Colonic mucosa (tissue), 4 donors: ENCODE data around the gene PGLYRP1. TPM values are rescaled to one million over a fixed set of nuclear protein-coding genes. Genes with fewer than 3 reads are reported as not detected.

Experiments
- DNase-seq: peaks from one replicate; pipeline ENCODE4 v3.0.0-alpha.2; 2020
- H3K27ac ChIP-seq: fragments of 200-600 bp; one replicate; pipeline ENCODE4 v1.8.0; 2021
- H3K27me3 ChIP-seq: fragments of 200-600 bp; one replicate; pipeline ENCODE4 v1.8.0; 2021
- H3K36me3 ChIP-seq: fragments of 200-600 bp; one replicate; pipeline ENCODE4 v1.8.0; 2021
- H3K4me1 ChIP-seq: fragments of 200-600 bp; one replicate; pipeline ENCODE4 v1.8.0; 2021; ENCODE audit warnings: mild to moderate bottlenecking
- H3K4me3 ChIP-seq: fragments of 200-600 bp; one replicate; pipeline ENCODE4 v1.8.0; 2021
- H3K9ac ChIP-seq, 2 donors: one replicate each; pipeline ENCODE4 v1.7.0; 2013; ENCODE audit warnings: control low read depth in 2 of 2, low read depth in 2 of 2, low read length in 2 of 2
- H3K9me3 ChIP-seq: fragments of 200-600 bp; one replicate; pipeline ENCODE4 v1.8.0; 2021
- intact Hi-C: fragments of 100-400 bp; cut with DNase I; formaldehyde crosslinking; loops from one replicate; pipeline ENCODE4 v1.14.1; 2022
- total RNA-seq, 2 donors: library from RNA; stranded (reverse); fragmentation: NEBNext Ultra II Directional in 1 of 2; extraction: Animal tissue kit (Norgen Biotek cat#: 25700) in 1 of 2; gene quantifications; one replicate each; pipeline ENCODE4 v1.2.1, GENCODE V29; 2021
- TF ChIP-seq, protein P1 (sequence below): fragments of 200-600 bp; IDR thresholded peaks from one replicate; pipeline ENCODE4 v1.8.0; 2022; ENCODE audit warnings: antibody characterized with exemption, mild to moderate bottlenecking
- donor health status: healthy.
- donor health status: DM: no; HTN: no; CAD: no.
- donor health status: DM: no; HTN: no; CAD: no.

The PGLYRP1 gene
- total RNA-seq, 2 donors from 2014 or later: not detected

- Histone ChIP-seq H3K9ac (no peak overlapping the region), H3K4me1 (peaks cover 3% of the 10 kb centered on the region)
These were observed 4.8 kb downstream of the PGLYRP1 start for GRCh38 chr19:46017874-46018675.

GRCh38 chr19:46017095-46017429 lies 5.8 kb downstream of the PGLYRP1 start:
- DNase-seq: no peak
- Histone ChIP-seq H3K27ac (no peak overlapping the region), H3K36me3 (no peaks in the 10 kb centered on the region), H3K4me3 (no peak overlapping the region), H3K27me3 (peaks cover 10% of the 10 kb centered on the region), H3K9me3 (no peaks in the 10 kb centered on the region), H3K4me1 (peaks cover 3% of the 10 kb centered on the region), H3K9ac (no peak overlapping the region)
- intact Hi-C loops: no loop called here
- TF ChIP-seq, protein P1, sequence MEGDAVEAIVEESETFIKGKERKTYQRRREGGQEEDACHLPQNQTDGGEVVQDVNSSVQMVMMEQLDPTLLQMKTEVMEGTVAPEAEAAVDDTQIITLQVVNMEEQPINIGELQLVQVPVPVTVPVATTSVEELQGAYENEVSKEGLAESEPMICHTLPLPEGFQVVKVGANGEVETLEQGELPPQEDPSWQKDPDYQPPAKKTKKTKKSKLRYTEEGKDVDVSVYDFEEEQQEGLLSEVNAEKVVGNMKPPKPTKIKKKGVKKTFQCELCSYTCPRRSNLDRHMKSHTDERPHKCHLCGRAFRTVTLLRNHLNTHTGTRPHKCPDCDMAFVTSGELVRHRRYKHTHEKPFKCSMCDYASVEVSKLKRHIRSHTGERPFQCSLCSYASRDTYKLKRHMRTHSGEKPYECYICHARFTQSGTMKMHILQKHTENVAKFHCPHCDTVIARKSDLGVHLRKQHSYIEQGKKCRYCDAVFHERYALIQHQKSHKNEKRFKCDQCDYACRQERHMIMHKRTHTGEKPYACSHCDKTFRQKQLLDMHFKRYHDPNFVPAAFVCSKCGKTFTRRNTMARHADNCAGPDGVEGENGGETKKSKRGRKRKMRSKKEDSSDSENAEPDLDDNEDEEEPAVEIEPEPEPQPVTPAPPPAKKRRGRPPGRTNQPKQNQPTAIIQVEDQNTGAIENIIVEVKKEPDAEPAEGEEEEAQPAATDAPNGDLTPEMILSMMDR: no peak

More at GRCh38 chr19:46017874-46018675, 4.8 kb downstream of the PGLYRP1 start:
- intact Hi-C loops: no loop called here
- Histone ChIP-seq H3K36me3 (no peaks in the 10 kb centered on the region), H3K27me3 (peaks cover 17% of the 10 kb centered on the region), H3K9me3 (no peaks in the 10 kb centered on the region), H3K27ac (no peak overlapping the region), H3K4me3 (no peak overlapping the region)
- no peak for DNase-seq
- TF ChIP-seq, protein P1: no peak

GRCh38 chr19:46016426-46017094 lies 6.3 kb downstream of the PGLYRP1 start:
- Histone ChIP-seq H3K9ac (peak overlapping the region; percentile 64 to 77), H3K4me3 (peak overlapping the region; percentile 57), H3K4me1 (peaks cover 3% of the 10 kb centered on the region), H3K27ac (no peak overlapping the region), H3K36me3 (no peaks in the 10 kb centered on the region), H3K27me3 (peaks cover 10% of the 10 kb centered on the region), H3K9me3 (no peaks in the 10 kb centered on the region)
- DNase-seq: peak; percentile 85
- intact Hi-C loops: no loop called here
- TF ChIP-seq, protein P1: peak; percentile 82

DNA sequence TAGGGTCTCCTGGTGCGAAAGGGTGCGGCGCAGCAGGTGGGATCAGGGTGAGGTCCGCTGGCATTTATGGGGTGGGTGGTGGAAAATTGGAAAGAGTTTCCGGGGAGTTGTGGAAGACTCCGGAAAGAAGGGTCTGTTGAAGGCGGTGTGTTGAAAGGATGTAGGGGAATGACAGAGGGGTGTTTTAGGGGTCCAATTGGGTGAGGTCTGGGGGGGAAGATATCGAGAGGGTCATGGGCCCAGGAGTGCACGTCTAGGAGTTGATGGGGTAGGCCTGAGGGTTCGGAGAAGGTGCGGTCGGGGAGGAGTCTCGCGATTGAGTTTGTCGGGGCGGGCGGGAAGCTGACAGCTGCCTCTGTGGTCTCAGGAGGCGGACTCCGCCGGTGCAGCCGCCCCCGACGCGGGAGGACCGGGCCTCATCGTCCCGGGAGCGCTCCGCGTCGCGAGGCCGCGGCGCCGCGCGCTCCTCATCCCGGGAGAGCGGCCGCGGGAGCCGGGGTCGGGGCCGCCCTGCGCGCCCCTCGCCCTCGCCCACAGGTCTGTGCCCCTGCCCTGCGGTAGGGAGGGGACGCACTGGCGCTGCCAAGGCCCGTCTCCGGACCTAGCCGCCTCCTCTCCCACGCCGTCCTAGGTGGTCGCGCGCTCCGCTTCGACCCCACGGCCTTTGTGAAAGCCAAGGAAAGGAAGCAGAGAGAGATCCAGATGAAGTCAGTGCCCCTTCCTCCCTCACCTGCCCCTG lies 7.0 kb downstream of the PGLYRP1 start:
- no peak for DNase-seq
- Histone ChIP-seq H3K4me1 (peaks cover 3% of the 10 kb centered on the region), H3K36me3 (no peaks in the 10 kb centered on the region), H3K27me3 (peaks cover 10% of the 10 kb centered on the region), H3K27ac (no peak overlapping the region), H3K9me3 (no peaks in the 10 kb centered on the region), H3K4me3 (peak overlapping the region; percentile 57), H3K9ac (peak overlapping the region in 1 of 2 donors; percentile 64)
- TF ChIP-seq, protein P1: no peak
- intact Hi-C loops: no loop called here

- intact Hi-C loops: no loop called here
- Histone ChIP-seq H3K4me3 (peak overlapping the region; percentile 57), H3K9ac (peak overlapping the region; percentile 38 to 50), H3K4me1 (peaks cover 3% of the 10 kb centered on the region), H3K9me3 (no peaks in the 10 kb centered on the region), H3K27ac (no peak overlapping the region), H3K36me3 (no peaks in the 10 kb centered on the region), H3K27me3 (peaks cover 10% of the 10 kb centered on the region)
- TF ChIP-seq, protein P1: no peak
- peak; percentile 90 for DNase-seq
These were observed 7.7 kb downstream of the PGLYRP1 start for GRCh38 chr19:46014941-46015686.
